K562 (cell line): ENCODE measurements around the gene RINL. TPM values are rescaled to one million over a fixed set of nuclear protein-coding genes. Genes with fewer than 3 reads are reported as not detected.
A peak's percentile ranks its signal among the peaks of the same experiment; 100 is the strongest.

Source experiments
- ARID4B ChIP-seq: sonication (generic); formaldehyde crosslinking; IDR thresholded peaks from 2 replicates; pipeline ENCODE4 v1.8.0; 2022; ENCODE audit warnings: mild to moderate bottlenecking, missing genetic modification reagents
- BDP1 ChIP-seq: IDR thresholded peaks from 3 replicates; pipeline ENCODE4 v1.6.1; 2011; ENCODE audit not compliant: insufficient read length, insufficient read depth
- CHD1 ChIP-seq: fragments of 200-600 bp; sonication (generic); IDR thresholded peaks from one replicate; pipeline ENCODE4 v1.6.1; 2012; ENCODE audit warnings: mild to moderate bottlenecking, moderate library complexity, low read length, inconsistent platforms
- E2F1 ChIP-seq: sonication (generic); formaldehyde crosslinking; IDR thresholded peaks from 2 replicates; pipeline ENCODE4 v1.8.1; 2023; ENCODE audit warnings: mild to moderate bottlenecking, missing genetic modification reagents, moderate library complexity
- MBD2 ChIP-seq: sonication (generic); IDR thresholded peaks from 2 replicates; pipeline ENCODE4 v1.6.1; 2016; ENCODE audit warnings: low read depth, borderline replicate concordance
- MNT ChIP-seq, 2 experiments: fragments of 450-650 bp; conservative IDR thresholded peaks; 2 replicates each; pipeline ENCODE4 v1.6.1; 2017; ENCODE audit warnings: mild to moderate bottlenecking in 2 of 2, moderate library complexity in 2 of 2
- MTF1 ChIP-seq: fragments of 250-450 bp; sonication (Bioruptor Pico); IDR thresholded peaks from 2 replicates; pipeline ENCODE4 v1.9.0; 2021; ENCODE audit warnings: moderate library complexity, mild to moderate bottlenecking, inconsistent platforms, borderline replicate concordance
- PATZ1 ChIP-seq: fragments of 250-450 bp; sonication (Bioruptor Pico); IDR thresholded peaks from 2 replicates; pipeline ENCODE4 v1.5.0; 2020; ENCODE audit warnings: mild to moderate bottlenecking, borderline replicate concordance
- SAFB ChIP-seq: fragments of 200-400 bp; formaldehyde crosslinking; IDR thresholded peaks from 2 replicates; pipeline ENCODE4 v1.6.1; 2017; ENCODE audit warnings: low read depth, low read length, borderline replicate concordance
- SMAD3 ChIP-seq: fragments of 450-650 bp; formaldehyde crosslinking; conservative IDR thresholded peaks from 2 replicates; pipeline ENCODE4 v1.4.0; 2020; ENCODE audit warnings: mild to moderate bottlenecking
- STAT5B ChIP-seq: fragments of 250-450 bp; sonication (Bioruptor Pico); IDR thresholded peaks from 2 replicates; pipeline ENCODE4 v1.8.0; 2021; ENCODE audit warnings: mild to moderate bottlenecking, inconsistent platforms
- TSHZ1 ChIP-seq: fragments of 250-450 bp; sonication (Bioruptor Pico); IDR thresholded peaks from 2 replicates; pipeline ENCODE4 v1.4.0; 2020; ENCODE audit warnings: mild to moderate bottlenecking, moderate library complexity
- ZFX ChIP-seq: sonication (generic); formaldehyde crosslinking; IDR thresholded peaks from 2 replicates; pipeline ENCODE4 v1.8.0; 2022; ENCODE audit warnings: mild to moderate bottlenecking, missing genetic modification reagents, moderate library complexity
- ZKSCAN3 ChIP-seq: fragments of 250-450 bp; sonication (Bioruptor Pico); IDR thresholded peaks from 2 replicates; pipeline ENCODE4 v1.4.0; 2020
- polyA plus RNA-seq, 8 experiments: library from polyadenylated mRNA; depleted of rRNA in 4 of 8; stranded (reverse) in 5 of 8; unstranded in 3 of 8; fragments of >200 nt; fragmentation: Nextera tagmentation in 2 of 8; fragmentation: Illumina TruSeq in 1 of 8; extraction: Ambion mirVana in 2 of 8; extraction: Trizol in 1 of 8; gene quantifications; 2 replicates each; pipeline versions ENCODE4 v1.2.1 to v1.2.3, GENCODE V29; 2011 to 2014; ENCODE audit warnings: inconsistent platforms in 1 of 8, missing spikeins in 1 of 8
- total RNA-seq, 7 experiments: library from RNA; depleted of rRNA in 6 of 7; stranded (reverse); fragments of >200 nt in 6 of 7; fragmentation: Illumina TruSeq in 2 of 7; extraction: Trizol in 2 of 7; gene quantifications; 2 replicates each; pipeline versions ENCODE4 v1.2.1 to v1.2.3, GENCODE V29; 2011 to 2021; ENCODE audit warnings: low replicate concordance in 1 of 7

The RINL gene
- total and polyA plus RNA-seq, 9 of the 15 experiments (the other 6 are each of a cell fraction or from before 2014, with no cell fraction given): 0.82 to 10.9 (median 4.9) TPM

GRCh38 chr19:38851622-38852230 is 26.3 kb downstream of the RINL start (continued):
- no peak for TF ChIP-seq PATZ1 (CRISPR knock-in tag)
- no peak for TF ChIP-seq MTF1
- no peak for TF ChIP-seq TSHZ1 (CRISPR knock-in tag)
- peak; percentile 98 to 99 for TF ChIP-seq MNT (conservative IDR thresholded peaks at IDR 0.05)
- no peak for TF ChIP-seq BDP1
- no peak for TF ChIP-seq E2F1
- peak; percentile 42 for TF ChIP-seq ZFX (CRISPR knock-in tag)
- TF ChIP-seq SAFB: no peak
- no peak for TF ChIP-seq CHD1
- TF ChIP-seq MBD2: peak; percentile 27; the same call in 1 of the 2 replicates
- TF ChIP-seq SMAD3 (CRISPR knock-in tag): no peak
- TF ChIP-seq STAT5B (CRISPR knock-in tag): no peak
- no peak for TF ChIP-seq ZKSCAN3 (CRISPR knock-in tag)
- peak; percentile 65; the same call in 1 of the 2 replicates for TF ChIP-seq ARID4B (CRISPR knock-in tag)
